Kidney (tissue), 14 donors: ENCODE data around the gene CDC27. TPM values are rescaled to one million over a fixed set of nuclear protein-coding genes. Genes with fewer than 3 reads are reported as not detected.
"Not testable (repeated sequence)": the region's sequence is repeated elsewhere in the genome, so short reads cannot be mapped to it uniquely, and the experiment has no call there.

Experiments
- DNase-seq, 5 donors: peaks; one replicate each; pipeline ENCODE4 v3.0.0-alpha.2; 2013 to 2020
- FAIRE-seq: peaks from 2 replicates; lab custom pipeline; 2012; peaks lifted over from hg19 to GRCh38; lab: Jason Lieb, UNC
- H3K27ac ChIP-seq, 2 donors: one replicate each; pipeline ENCODE4 v1.7.0; 2013; ENCODE audit warnings: low read depth in 2 of 2, low read length in 2 of 2, inconsistent platforms in 1 of 2
- H3K27me3 ChIP-seq: one replicate; pipeline ENCODE4 v1.7.1; 2013; ENCODE audit warnings: low read length, inconsistent platforms; ENCODE audit not compliant: control insufficient read depth, insufficient read depth
- H3K36me3 ChIP-seq, 3 donors: one replicate each; pipeline versions ENCODE4 v1.7.0 to v1.7.1; 2013; ENCODE audit warnings: low read length in 3 of 3, control low read depth in 1 of 3, inconsistent platforms in 1 of 3; ENCODE audit not compliant: insufficient read depth in 3 of 3, control insufficient read depth in 2 of 3
- H3K4me1 ChIP-seq, 3 donors: one replicate each; pipeline versions ENCODE4 v1.7.0 to v1.7.1; 2013; ENCODE audit warnings: low read length in 3 of 3, inconsistent platforms in 1 of 3, low read depth in 1 of 3; ENCODE audit not compliant: control insufficient read depth in 2 of 3, insufficient read depth in 2 of 3
- H3K4me3 ChIP-seq, 3 donors: one replicate each; pipeline versions ENCODE4 v1.7.0 to v1.8.1; 2013; ENCODE audit warnings: low read length in 3 of 3, control low read depth in 1 of 3, inconsistent platforms in 1 of 3
- H3K9ac ChIP-seq, 3 donors: one replicate each; pipeline versions ENCODE4 v1.7.0 to v1.7.1; 2013; ENCODE audit warnings: low read length in 3 of 3, control low read depth in 1 of 3, inconsistent platforms in 1 of 3
- H3K9me3 ChIP-seq, 3 donors: one replicate each; pipeline versions ENCODE4 v1.7.0 to v1.7.1; 2013; ENCODE audit warnings: low read length in 3 of 3, control low read depth in 1 of 3, inconsistent platforms in 1 of 3; ENCODE audit not compliant: control insufficient read depth in 2 of 3, insufficient read depth in 1 of 3
- CTCF ChIP-seq: IDR thresholded peaks from 3 replicates; pipeline ENCODE4 v1.5.1; 2012; ENCODE audit warnings: mild to moderate bottlenecking, moderate library complexity, borderline replicate concordance; ENCODE audit not compliant: insufficient read depth; ENCODE audit errors: extremely low read depth
- intact Hi-C: fragments of 100-400 bp; cut with DNase I; formaldehyde crosslinking; loops from one replicate; pipeline ENCODE4 v1.11.1; 2022
- polyA plus RNA-seq: library from polyadenylated mRNA; stranded (reverse); fragments of 350-450 nt; fragmentation: Illumina TruSeq; extraction: RNeasy Lipid Tissue Mini Kit (QIAGEN cat#74804); gene quantifications from one replicate; pipeline ENCODE4 v1.2.3, GENCODE V29; 2014; ENCODE audit warnings: low read depth, low replicate concordance; ENCODE audit not compliant: insufficient read depth
- total RNA-seq: library from RNA; stranded (reverse); fragmentation: NEBNext Ultra II Directional; extraction: Animal tissue kit (Norgen Biotek cat#: 25700); gene quantifications from one replicate; pipeline ENCODE4 v1.2.1, GENCODE V29; 2021
- donor health status: control.
- donor health status: control.
- donor health status: control.
- donor health status: control.
- donor health status: control.
- donor health status: DM: yes; HTN: yes; CAD: no.
- donor health status: Normal renal cell carcinoma (clear cell type).

The CDC27 gene
- total and polyA plus RNA-seq, 2 donors from 2014 or later, result 18.2 to 78.2 TPM

- Histone ChIP-seq H3K27me3 (no peaks in the 10 kb centered on the region), H3K27ac (no peak overlapping the region), H3K9ac (no peak overlapping the region), H3K9me3 (no peaks in the 10 kb centered on the region), H3K36me3 (no peaks in the 10 kb centered on the region), H3K4me1 (no peaks in the 10 kb centered on the region), H3K4me3 (no peak overlapping the region)
- no peak for FAIRE-seq
- no peak for TF ChIP-seq CTCF
- intact Hi-C loops, result no loop called here
- peak in 1 of 5 donors; percentile 14 for DNase-seq
Measured at GRCh38 chr17:47072886-47073285, 116.2 kb downstream of the CDC27 start.

GRCh38 chr17:47071171-47071570 is 117.9 kb downstream of the CDC27 start:
- H3K9me3 ChIP-seq, DNase-seq, H3K36me3 ChIP-seq, H3K9ac ChIP-seq, H3K4me1 ChIP-seq, FAIRE-seq, intact Hi-C loops, H3K27ac ChIP-seq, H3K4me3 ChIP-seq, H3K27me3 ChIP-seq: not testable (repeated sequence)

- H3K27me3 ChIP-seq, FAIRE-seq, H3K27ac ChIP-seq, intact Hi-C loops, H3K9me3 ChIP-seq, H3K4me3 ChIP-seq, H3K4me1 ChIP-seq, H3K9ac ChIP-seq, DNase-seq, H3K36me3 ChIP-seq: not testable (repeated sequence)
Measured at GRCh38 chr17:47070266-47070665, 118.8 kb downstream of the CDC27 start.

Other genes with a start within 250 kb of the CDC27 start
- not detected for gene RPRML, start 210.0 kb downstream of the CDC27 start, total RNA-seq
- gene RPRML, start 210.0 kb downstream of the CDC27 start, polyA plus RNA-seq, result not detected
- gene MYL4, start 20.1 kb upstream of the CDC27 start, total RNA-seq, result not detected
- gene MYL4, start 20.1 kb upstream of the CDC27 start, polyA plus RNA-seq, result 1.0 TPM
- gene ITGB3, start 64.5 kb upstream of the CDC27 start, total RNA-seq, result 88.8 TPM
- gene ITGB3, start 64.5 kb upstream of the CDC27 start, polyA plus RNA-seq, result 7.1 TPM
- gene EFCAB13, start 134.7 kb upstream of the CDC27 start, total RNA-seq, result 18.8 TPM
- gene EFCAB13, start 134.7 kb upstream of the CDC27 start, polyA plus RNA-seq, result 2.2 TPM